Mammary epithelial cell (primary cell): ENCODE results near the gene AGBL5.

Experiments used
- CTCF ChIP-seq, 2 donors: IDR thresholded peaks in 1 of 2; conservative IDR thresholded peaks in 1 of 2; 2 replicates each; pipeline ENCODE4 v1.5.1; 2011 to 2012; ENCODE audit warnings: inconsistent platforms in 2 of 2, low read length in 2 of 2, mild to moderate bottlenecking in 2 of 2, control low read depth in 1 of 2, low read depth in 1 of 2; ENCODE audit not compliant: insufficient read depth in 1 of 2; ENCODE audit errors: extremely low read depth in 1 of 2
- EZH2 ChIP-seq: IDR thresholded peaks from 2 replicates; pipeline ENCODE4 v1.6.1; 2012; ENCODE audit warnings: low read length, inconsistent platforms, borderline replicate concordance

DNA sequence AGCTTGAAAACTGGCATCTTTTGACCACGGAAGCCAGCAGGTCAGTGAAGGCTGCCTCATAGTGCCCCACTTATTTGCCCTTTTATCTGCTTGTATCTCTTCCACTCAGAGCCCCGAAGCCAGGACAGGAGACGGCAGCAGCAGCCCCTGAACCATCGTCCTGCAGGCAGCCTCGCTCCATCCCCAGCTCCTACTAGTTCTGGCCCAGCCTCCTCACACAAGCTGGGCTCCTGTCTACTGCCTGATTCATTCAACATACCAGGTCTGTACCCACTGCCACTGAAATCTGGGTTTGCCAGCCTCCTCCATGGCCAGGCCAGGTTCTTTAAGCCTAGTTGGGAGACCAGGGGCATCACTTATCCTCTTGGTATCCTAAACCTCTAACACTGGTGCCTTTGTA lies 15.9 kb downstream of the AGBL5 start:
- TF ChIP-seq EZH2 = no peak
- no peak for TF ChIP-seq CTCF (conservative IDR thresholded peaks at IDR 0.05 in 1 of 2, IDR thresholded peaks at IDR 0.05 in 1 of 2; ENCODE audit: extremely low read depth in 1 of 2, insufficient read depth in 1 of 2, low read depth in 1 of 2, low read length in 2 of 2)
